Measurements from ENCODE around the gene SIGLEC12.

GRCh38 chr19:51470966-51471365 is 30.6 kb downstream of the SIGLEC12 start:
- TF ChIP-seq CTCF (IDR thresholded peaks at IDR 0.05) (no peak), EZH2phosphoT487 (IDR thresholded peaks at IDR 0.05) (no peak)
